K562 (cell line): ENCODE data around the gene METAP2. TPM values are rescaled to one million over a fixed set of nuclear protein-coding genes. Genes with fewer than 3 reads are reported as not detected.

ENCODE experiments used
- ATAC-seq: fragments of 200-7000 bp; cut with Tn5 transposase; 3 replicates; pipeline ENCODE4 v1.9.1; 2020; ENCODE audit warnings: moderate library complexity
- BruUV-seq: library from RNA; stranded (reverse); fragments of 400-500 nt; replicated peaks from 2 replicates; lab custom pipeline; 2021; lab: Mats Ljungman, UMichigan
- CTCF ChIA-PET: fragments of 300-600 bp; formaldehyde crosslinking; extraction: SDS; loops from one replicate; lab custom pipeline; 2021; ENCODE audit warnings: low intra/inter-chr PET ratio; lab: Yijun Ruan, JAX
- POLR2A ChIA-PET: fragments of 300-600, 350-650 bp; sonication (Branson Sonifier 250); formaldehyde crosslinking; extraction: SDS; loops from one replicate; lab custom pipeline; 2021; ENCODE audit warnings: antibody characterized with exemption, inconsistent platforms; lab: Yijun Ruan, JAX
- DNase-seq, 4 experiments: peaks; one replicate each; pipeline versions ENCODE4 v3.0.0 to v3.0.0-alpha.2; 2011 to 2018; ENCODE audit warnings: low spot score in 3 of 4, mixed read lengths in 3 of 4; ENCODE audit errors: extremely low read depth in 1 of 4
- FAIRE-seq: peaks from 2 replicates; lab custom pipeline; 2011; peaks lifted over from hg19 to GRCh38; lab: Jason Lieb, UNC
- H2AFZ ChIP-seq: 2 replicates; pipeline ENCODE4 v1.6.0; 2011; ENCODE audit warnings: low read depth, low read length, control low read depth, inconsistent platforms
- H3K27ac ChIP-seq: fragments of 200-600 bp; 3 replicates; pipeline ENCODE4 v1.8.0; 2011; ENCODE audit warnings: low read depth, mild to moderate bottlenecking, control low read depth, inconsistent platforms, low read length, moderate library complexity, mixed read lengths; ENCODE audit errors: extremely low read depth
- H3K27me3 ChIP-seq, 2 experiments: fragments of 300-600 bp in 1 of 2; 2 replicates in 1 of 2; 3 replicates in 1 of 2; pipeline versions ENCODE4 v1.6.0 to v1.8.0; 2011; ENCODE audit warnings: inconsistent platforms in 2 of 2, low read length in 2 of 2, mild to moderate bottlenecking in 1 of 2, mixed read lengths in 1 of 2, moderate library complexity in 1 of 2; ENCODE audit not compliant: control insufficient read depth in 2 of 2, insufficient read depth in 2 of 2
- H3K36me3 ChIP-seq: fragments of 300-600 bp; 3 replicates; pipeline ENCODE4 v1.8.0; 2011; ENCODE audit warnings: mild to moderate bottlenecking, low read length, inconsistent platforms; ENCODE audit not compliant: control insufficient read depth, insufficient read depth
- H3K4me1 ChIP-seq, 2 experiments: fragments of 200-600 bp in 1 of 2; replicated peaks in 1 of 2; 2 replicates in 1 of 2; 3 replicates in 1 of 2; pipeline versions ENCODE4 v1.5.1 to v1.8.0; 2011; ENCODE audit warnings: inconsistent platforms in 2 of 2, low read length in 2 of 2, mild to moderate bottlenecking in 1 of 2, mixed read lengths in 1 of 2, moderate library complexity in 1 of 2; ENCODE audit not compliant: control insufficient read depth in 2 of 2, insufficient read depth in 2 of 2
- H3K4me2 ChIP-seq: 2 replicates; pipeline ENCODE4 v1.6.1; 2011; ENCODE audit warnings: low read length, control low read depth, inconsistent platforms, mixed read lengths; ENCODE audit not compliant: insufficient read depth
- H3K4me3 ChIP-seq: fragments of 200-600 bp; sonication (generic), shearing (Covaris generic); 2 replicates; pipeline ENCODE4 v1.5.1; 2016; ENCODE audit warnings: control low read depth, inconsistent platforms
- H3K79me2 ChIP-seq: fragments of 200-600 bp; 3 replicates; pipeline ENCODE4 v1.8.0; 2011; ENCODE audit warnings: low read length, inconsistent platforms; ENCODE audit not compliant: control insufficient read depth, insufficient read depth
- H3K9ac ChIP-seq, 2 experiments: 2 replicates each; pipeline versions ENCODE4 v1.6.0 to v1.6.1; 2011; ENCODE audit warnings: low read depth in 2 of 2, low read length in 2 of 2, control low read depth in 1 of 2, inconsistent platforms in 1 of 2, mild to moderate bottlenecking in 1 of 2, mixed read lengths in 1 of 2; ENCODE audit not compliant: insufficient read depth in 1 of 2
- H3K9me1 ChIP-seq: one replicate; pipeline ENCODE4 v1.6.0; 2011; ENCODE audit warnings: inconsistent platforms, mild to moderate bottlenecking, low read length, moderate library complexity; ENCODE audit not compliant: control insufficient read depth, insufficient read depth
- H3K9me3 ChIP-seq: replicated peaks from 2 replicates; pipeline ENCODE4 v1.5.1; 2011; ENCODE audit warnings: low read depth, low read length, inconsistent platforms; ENCODE audit not compliant: control insufficient read depth, insufficient read depth
- H4K20me1 ChIP-seq: replicated peaks from 2 replicates; pipeline ENCODE4 v1.6.1; 2011; ENCODE audit warnings: low read length, inconsistent platforms, mixed read lengths; ENCODE audit not compliant: control insufficient read depth, insufficient read depth
- CREM ChIP-seq: IDR thresholded peaks from 2 replicates; pipeline ENCODE4 v1.6.1; 2014; ENCODE audit warnings: antibody characterized with exemption, low read depth
- EZH2 ChIP-seq: IDR thresholded peaks from 2 replicates; pipeline ENCODE4 v1.6.1; 2012; ENCODE audit warnings: low read depth, mild to moderate bottlenecking, inconsistent platforms, low read length, borderline replicate concordance
- HMGN3 ChIP-seq: IDR thresholded peaks from 2 replicates; pipeline ENCODE4 v1.6.1; 2011; ENCODE audit warnings: borderline replicate concordance, low read depth, mild to moderate bottlenecking, mixed read lengths, low read length; ENCODE audit not compliant: insufficient read length; ENCODE audit errors: extremely low read depth
- MYC ChIP-seq, 2 experiments: fragments of 250-450 bp in 1 of 2; sonication (Bioruptor Pico) in 1 of 2; IDR thresholded peaks; 2 replicates each; pipeline versions ENCODE4 v1.5.1 to v1.6.1; 2012 to 2021; ENCODE audit warnings: low read depth in 2 of 2, borderline replicate concordance in 1 of 2, improper control_type of control experiment in 1 of 2, low read length in 1 of 2, mild to moderate bottlenecking in 1 of 2, moderate library complexity in 1 of 2
- ZFP36 ChIP-seq: fragments of 150-350 bp; IDR thresholded peaks from 2 replicates; pipeline ENCODE4 v1.6.1; 2018; ENCODE audit warnings: low read length, low read depth; ENCODE audit not compliant: partially characterized antibody
- ZNF124 ChIP-seq: sonication (generic); formaldehyde crosslinking; IDR thresholded peaks from 2 replicates; pipeline ENCODE4 v1.8.1; 2022; ENCODE audit warnings: missing genetic modification reagents
- WGBS: fragments of 100-300 bp; shearing (Covaris generic); methylation state at CpG from one replicate; pipeline ENCODE4 v1.1.6; 2016; ENCODE audit warnings: low coverage, mixed read lengths; ENCODE audit not compliant: insufficient coverage; ENCODE audit errors: missing lambda C conversion rate; 5-methylcytosine and 5-hydroxymethylcytosine counted together
- in situ Hi-C: fragments of 300-500 bp; cut with MboI; formaldehyde crosslinking; loops from 4 replicates; pipeline ENCODE4 v1.15.0; 2018; ENCODE audit warnings: inconsistent platforms, mixed read lengths
- intact Hi-C: fragments of 100-400 bp; cut with micrococcal nuclease; formaldehyde crosslinking; loops from 2 replicates; pipeline ENCODE4 v1.14.2; 2022
- polyA plus RNA-seq, 8 experiments: library from polyadenylated mRNA; depleted of rRNA in 4 of 8; stranded (reverse) in 5 of 8; unstranded in 3 of 8; fragments of >200 nt; fragmentation: Nextera tagmentation in 2 of 8; fragmentation: Illumina TruSeq in 1 of 8; extraction: Ambion mirVana in 2 of 8; extraction: Trizol in 1 of 8; gene quantifications; 2 replicates each; pipeline versions ENCODE4 v1.2.1 to v1.2.3, GENCODE V29; 2011 to 2014; ENCODE audit warnings: inconsistent platforms in 1 of 8, missing spikeins in 1 of 8
- total RNA-seq, 7 experiments: library from RNA; depleted of rRNA in 6 of 7; stranded (reverse); fragments of >200 nt in 6 of 7; fragmentation: Illumina TruSeq in 2 of 7; extraction: Trizol in 2 of 7; gene quantifications; 2 replicates each; pipeline versions ENCODE4 v1.2.1 to v1.2.3, GENCODE V29; 2011 to 2021; ENCODE audit warnings: low replicate concordance in 1 of 7

METAP2 gene
- total and polyA plus RNA-seq, 9 of the 15 experiments (the other 6 are each of a cell fraction or from before 2014, with no cell fraction given), result 75.5 to 205 (median 164) TPM

GRCh38 chr12:95528431-95528830 is 54.5 kb downstream of the METAP2 start:
- POLR2A ChIA-PET, result no interaction called here
- no peak for DNase-seq
- TF ChIP-seq ZNF124, result no peak
- no peak for TF ChIP-seq MYC (IDR thresholded peaks at IDR 0.05; ENCODE audit: low read depth, low read length)
- no peak for TF ChIP-seq MYC (CRISPR knock-in tag; IDR thresholded peaks at IDR 0.05; ENCODE audit: borderline replicate concordance, low read depth)
- no peak for TF ChIP-seq EZH2
- TF ChIP-seq CREM, result no peak
- no peak for TF ChIP-seq ZFP36
- no peak for TF ChIP-seq HMGN3
- TF ChIP-seq, all 486 proteins: peak for 0
- WGBS, result 21% methylated on average over 4 of the region's 4 CpGs
- no peak overlapping the region for H2AFZ ChIP-seq
- no peak overlapping the region for H3K9ac ChIP-seq
- H3K4me1 ChIP-seq, result no peaks in the 10 kb centered on the region
- no peaks in the 10 kb centered on the region for H3K9me1 ChIP-seq
- H4K20me1 ChIP-seq, result no peaks in the 10 kb centered on the region
- no peak overlapping the region for H3K4me3 ChIP-seq
- no peak overlapping the region for H3K4me2 ChIP-seq
- intact Hi-C loops, result no loop called here
- no peak overlapping the region for H3K27ac ChIP-seq
- no peaks in the 10 kb centered on the region for H3K27me3 ChIP-seq
- no peaks in the 10 kb centered on the region for H3K36me3 ChIP-seq
- no TSS peak for BruUV-seq
- CTCF ChIA-PET, result no interaction called here
- H3K9me3 ChIP-seq, result no peaks in the 10 kb centered on the region
- no peak for FAIRE-seq
- ATAC-seq, result no peak
- in situ Hi-C loops, result no loop called here
- no peaks in the 10 kb centered on the region for H3K79me2 ChIP-seq
